OCI-LY7 (cell line): ENCODE measurements around the gene SGMS1. TPM values are rescaled to one million over a fixed set of nuclear protein-coding genes. Genes with fewer than 3 reads are reported as not detected.
A peak's percentile ranks its signal among the peaks of the same experiment; 100 is the strongest.

Experiments used
- BruUV-seq: library from RNA; stranded (reverse); fragments of 400-500 nt; replicated peaks from 2 replicates; lab custom pipeline; 2021; lab: Mats Ljungman, UMichigan
- CTCF ChIA-PET: fragments of 300-600 bp; sonication (Branson Sonifier 250); formaldehyde crosslinking; loops from one replicate; lab custom pipeline; 2022; ENCODE audit warnings: antibody characterized with exemption; ENCODE audit not compliant: unreplicated experiment; lab: Charles Lee
- POLR2A ChIA-PET: fragments of 300-600 bp; sonication (Branson Sonifier 250); formaldehyde crosslinking; loops from one replicate; lab custom pipeline; 2022; ENCODE audit warnings: antibody characterized with exemption; lab: Charles Lee
- DNase-seq: peaks from one replicate; pipeline ENCODE4 v3.0.0-alpha.2; 2015; ENCODE audit warnings: low spot score
- H2AFZ ChIP-seq: fragments of 200-600 bp; sonication (generic), shearing (Covaris generic); 2 replicates; pipeline ENCODE4 v1.6.1; 2014; ENCODE audit warnings: mild to moderate bottlenecking, antibody characterized with exemption, low read length, moderate library complexity
- H3K27ac ChIP-seq: fragments of 200-600 bp; sonication (generic); 2 replicates; pipeline ENCODE4 v1.5.1; 2014; ENCODE audit warnings: mixed run types, low read depth, mild to moderate bottlenecking, moderate library complexity, low read length, inconsistent platforms; ENCODE audit not compliant: poor library complexity, severe bottlenecking
- H3K36me3 ChIP-seq: fragments of 200-600 bp; sonication (generic); 2 replicates; pipeline ENCODE4 v1.6.1; 2014; ENCODE audit warnings: mild to moderate bottlenecking, antibody characterized with exemption, low read length, moderate library complexity, mixed read lengths; ENCODE audit not compliant: insufficient read depth
- H3K4me1 ChIP-seq: fragments of 200-600 bp; sonication (generic); 2 replicates; pipeline ENCODE4 v1.5.1; 2014; ENCODE audit warnings: mild to moderate bottlenecking, low read length; ENCODE audit not compliant: insufficient read depth, poor library complexity, severe bottlenecking
- H3K4me2 ChIP-seq: fragments of 200-600 bp; sonication (generic); 2 replicates; pipeline ENCODE4 v1.6.1; 2014; ENCODE audit warnings: mild to moderate bottlenecking, low read length
- H3K4me3 ChIP-seq: fragments of 200-600 bp; sonication (generic); 2 replicates; pipeline ENCODE4 v1.5.1; 2014; ENCODE audit warnings: mild to moderate bottlenecking, low read depth, low read length; ENCODE audit not compliant: poor library complexity, severe bottlenecking
- H3K79me2 ChIP-seq: fragments of 200-600 bp; sonication (generic); 2 replicates; pipeline ENCODE4 v1.6.1; 2016; ENCODE audit warnings: low read depth, mild to moderate bottlenecking, low read length, moderate library complexity, mixed read lengths; ENCODE audit not compliant: insufficient read depth
- H3K9me2 ChIP-seq: fragments of 200-600 bp; sonication (generic); 2 replicates; pipeline ENCODE4 v1.6.1; 2016; ENCODE audit warnings: mild to moderate bottlenecking, low read length, mixed read lengths; ENCODE audit not compliant: insufficient read depth
- H3K9me3 ChIP-seq: fragments of 200-600 bp; sonication (generic); 2 replicates; pipeline ENCODE4 v1.6.1; 2014; ENCODE audit warnings: mild to moderate bottlenecking, mixed run types, low read length, mixed read lengths
- H4K20me1 ChIP-seq: fragments of 200-600 bp; sonication (generic); 2 replicates; pipeline ENCODE4 v1.6.1; 2014; ENCODE audit warnings: mild to moderate bottlenecking, antibody characterized with exemption, low read length, moderate library complexity, mixed read lengths; ENCODE audit not compliant: insufficient read depth
- EZH2phosphoT487 ChIP-seq: fragments of 200-600 bp; sonication (generic); IDR thresholded peaks from 2 replicates; pipeline ENCODE4 v1.6.1; 2018; ENCODE audit warnings: low read depth, borderline replicate concordance, mild to moderate bottlenecking, mixed run types, antibody characterized with exemption, low read length, moderate library complexity, mixed read lengths
- intact Hi-C: fragments of 100-400 bp; cut with micrococcal nuclease; formaldehyde crosslinking; loops from one replicate; pipeline ENCODE4 v1.10.0; 2022; ENCODE audit not compliant: unreplicated experiment
- total RNA-seq, 2 experiments: library from RNA; depleted of rRNA in 1 of 2; stranded (reverse); fragments of >200 nt in 1 of 2; shearing (Covaris generic) in 1 of 2; gene quantifications; 2 replicates each; pipeline ENCODE4 v1.2.3, GENCODE V29; 2014 to 2022
- TF ChIP-seq, protein P1 (sequence below): fragments of 200-600 bp; sonication (generic); conservative IDR thresholded peaks from 2 replicates; pipeline ENCODE4 v1.5.1; 2014; ENCODE audit warnings: mild to moderate bottlenecking, antibody characterized with exemption, low read length, moderate library complexity, mixed read lengths

SGMS1 gene
- total RNA-seq, 2 experiments from 2014 or later, result 45.4 to 57.5 TPM

DNA sequence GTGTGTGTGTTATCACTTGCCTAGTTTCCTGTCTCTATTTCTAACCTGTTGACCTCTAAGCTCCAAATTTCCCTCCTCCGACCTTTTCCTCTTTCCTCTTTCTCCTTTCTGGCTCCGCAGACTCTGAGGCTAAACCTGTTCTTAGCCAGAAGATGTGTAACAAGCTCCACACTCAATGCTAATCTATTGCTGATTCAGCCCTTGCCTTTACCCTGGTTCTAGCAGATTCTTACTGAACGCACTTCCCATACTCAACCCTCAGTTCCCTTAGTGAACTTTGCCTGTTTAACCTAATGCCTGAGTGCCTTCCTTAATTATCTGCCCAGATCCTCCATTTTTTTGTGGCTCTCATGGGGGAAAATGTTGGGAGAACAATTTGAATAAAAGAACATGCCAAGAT lies 30.0 kb upstream of the SGMS1 start:
- Histone ChIP-seq H3K9me2 (no peaks in the 10 kb centered on the region), H3K27ac (peak overlapping the region; percentile 84), H3K36me3 (peaks cover 13% of the 10 kb centered on the region), H3K79me2 (peaks cover 59% of the 10 kb centered on the region), H3K4me1 (peaks cover 68% of the 10 kb centered on the region), H3K9me3 (no peaks in the 10 kb centered on the region), H4K20me1 (no peaks in the 10 kb centered on the region), H2AFZ (peak overlapping the region; percentile 27; the same call in 1 of the 2 replicates), H3K4me3 (peak overlapping the region; percentile 51), H3K4me2 (peak overlapping the region; percentile 86)
- ChIA-PET CTCF (interaction anchor here (0.7 to 2.1 kb wide), 2 partner anchors 11 to 32 kb away, joined by 3 to 9 read pairs; no protein-coding TSS in a partner anchor), POLR2A (interaction anchor here (0.6 to 11.8 kb wide), 9 partner anchors 10 to 293 kb away, joined by 3 to 213 read pairs (median 5); partner anchors contain the start of gene SGMS1)
- intact Hi-C loops, result loop anchor here (1.0 kb wide), 1 partner anchor 92 kb away; no protein-coding TSS in a partner anchor
- TF ChIP-seq EZH2phosphoT487, result no peak
- TF ChIP-seq, protein P1, sequence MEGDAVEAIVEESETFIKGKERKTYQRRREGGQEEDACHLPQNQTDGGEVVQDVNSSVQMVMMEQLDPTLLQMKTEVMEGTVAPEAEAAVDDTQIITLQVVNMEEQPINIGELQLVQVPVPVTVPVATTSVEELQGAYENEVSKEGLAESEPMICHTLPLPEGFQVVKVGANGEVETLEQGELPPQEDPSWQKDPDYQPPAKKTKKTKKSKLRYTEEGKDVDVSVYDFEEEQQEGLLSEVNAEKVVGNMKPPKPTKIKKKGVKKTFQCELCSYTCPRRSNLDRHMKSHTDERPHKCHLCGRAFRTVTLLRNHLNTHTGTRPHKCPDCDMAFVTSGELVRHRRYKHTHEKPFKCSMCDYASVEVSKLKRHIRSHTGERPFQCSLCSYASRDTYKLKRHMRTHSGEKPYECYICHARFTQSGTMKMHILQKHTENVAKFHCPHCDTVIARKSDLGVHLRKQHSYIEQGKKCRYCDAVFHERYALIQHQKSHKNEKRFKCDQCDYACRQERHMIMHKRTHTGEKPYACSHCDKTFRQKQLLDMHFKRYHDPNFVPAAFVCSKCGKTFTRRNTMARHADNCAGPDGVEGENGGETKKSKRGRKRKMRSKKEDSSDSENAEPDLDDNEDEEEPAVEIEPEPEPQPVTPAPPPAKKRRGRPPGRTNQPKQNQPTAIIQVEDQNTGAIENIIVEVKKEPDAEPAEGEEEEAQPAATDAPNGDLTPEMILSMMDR, result no peak
- no TSS peak for BruUV-seq
- DNase-seq, result no peak

DNA sequence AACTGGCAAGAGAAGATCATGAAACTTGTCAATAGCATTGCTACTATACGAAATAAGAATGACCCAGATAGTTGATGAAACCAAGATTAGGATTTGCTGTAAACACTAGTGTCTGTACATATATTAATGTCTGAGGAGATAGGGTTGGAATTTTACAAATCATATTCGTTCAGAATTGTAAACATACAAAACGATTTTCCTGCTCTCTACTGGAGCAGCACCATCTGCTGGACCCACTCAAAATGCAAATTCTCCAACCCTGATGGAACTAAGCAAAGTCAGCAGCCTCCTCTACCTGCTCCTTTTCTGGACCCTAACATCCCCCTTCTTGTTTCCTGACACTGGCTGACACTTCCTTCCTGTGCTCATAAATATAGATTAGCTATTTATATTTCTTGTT lies 29.4 kb upstream of the SGMS1 start:
- DNase-seq, result peak; percentile 70

More for the DNA sequence above, 29.4 kb upstream of the SGMS1 start:
- intact Hi-C loops, result loop anchor here (1.0 kb wide), 1 partner anchor 92 kb away; no protein-coding TSS in a partner anchor
- CTCF ChIA-PET, result interaction anchor here (0.5 to 2.1 kb wide), 4 partner anchors 9 to 99 kb away, joined by 3 to 9 read pairs (median 4); no protein-coding TSS in a partner anchor
- TF ChIP-seq, protein P1, result peak; percentile 78
- no peak for TF ChIP-seq EZH2phosphoT487
- H3K4me2 ChIP-seq, result peak overlapping the region; percentile 86
- H3K36me3 ChIP-seq, result peaks cover 13% of the 10 kb centered on the region
- H3K79me2 ChIP-seq, result peaks cover 53% of the 10 kb centered on the region
- H3K27ac ChIP-seq, result peak overlapping the region; percentile 84
- no peaks in the 10 kb centered on the region for H3K9me3 ChIP-seq
- peaks cover 74% of the 10 kb centered on the region for H3K4me1 ChIP-seq
- BruUV-seq, result no TSS peak
- H3K9me2 ChIP-seq, result no peaks in the 10 kb centered on the region
- peak overlapping the region; percentile 27; the same call in 1 of the 2 replicates for H2AFZ ChIP-seq
- POLR2A ChIA-PET, result interaction anchor here (0.7 to 11.8 kb wide), 9 partner anchors 9 to 293 kb away, joined by 3 to 213 read pairs (median 5); partner anchors contain the start of gene SGMS1
- peak overlapping the region; percentile 51 for H3K4me3 ChIP-seq
- H4K20me1 ChIP-seq, result no peaks in the 10 kb centered on the region
